ENCODE measurements around the gene OR1A1.
"Not testable (repeated sequence)": the region's sequence is repeated elsewhere in the genome, so short reads cannot be mapped to it uniquely, and the experiment has no call there.

The OR1A1 gene, protein sequence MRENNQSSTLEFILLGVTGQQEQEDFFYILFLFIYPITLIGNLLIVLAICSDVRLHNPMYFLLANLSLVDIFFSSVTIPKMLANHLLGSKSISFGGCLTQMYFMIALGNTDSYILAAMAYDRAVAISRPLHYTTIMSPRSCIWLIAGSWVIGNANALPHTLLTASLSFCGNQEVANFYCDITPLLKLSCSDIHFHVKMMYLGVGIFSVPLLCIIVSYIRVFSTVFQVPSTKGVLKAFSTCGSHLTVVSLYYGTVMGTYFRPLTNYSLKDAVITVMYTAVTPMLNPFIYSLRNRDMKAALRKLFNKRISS

DNA sequence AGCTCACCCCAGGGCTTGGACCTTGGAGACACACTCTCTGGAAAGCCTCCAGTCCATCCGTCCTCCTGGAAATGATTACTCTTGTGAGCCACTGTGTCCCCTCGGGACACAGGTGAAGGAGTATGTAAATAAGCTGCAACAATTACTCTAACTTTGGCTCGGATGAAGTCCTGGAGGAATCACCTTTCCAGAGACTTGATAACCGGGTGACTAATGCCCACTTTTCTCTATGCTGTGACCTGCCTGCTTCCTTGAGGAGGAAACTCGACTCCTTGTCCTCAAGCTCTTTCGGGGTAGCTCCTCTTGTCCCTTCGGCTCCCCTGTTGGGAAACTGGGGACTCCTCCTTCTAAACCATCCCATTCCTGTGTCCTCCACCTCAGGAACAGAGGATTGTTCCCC lies at the start of gene OR1A1:
Gene OR1A1 (plus strand): TSS at position 301 of the 400 bp plus-strand sequence. CDS start 7,954 bp downstream, outside the sequence.
- DNase-seq (ENCODE audit: low read depth in 2 of 2), result no peak

DNA sequence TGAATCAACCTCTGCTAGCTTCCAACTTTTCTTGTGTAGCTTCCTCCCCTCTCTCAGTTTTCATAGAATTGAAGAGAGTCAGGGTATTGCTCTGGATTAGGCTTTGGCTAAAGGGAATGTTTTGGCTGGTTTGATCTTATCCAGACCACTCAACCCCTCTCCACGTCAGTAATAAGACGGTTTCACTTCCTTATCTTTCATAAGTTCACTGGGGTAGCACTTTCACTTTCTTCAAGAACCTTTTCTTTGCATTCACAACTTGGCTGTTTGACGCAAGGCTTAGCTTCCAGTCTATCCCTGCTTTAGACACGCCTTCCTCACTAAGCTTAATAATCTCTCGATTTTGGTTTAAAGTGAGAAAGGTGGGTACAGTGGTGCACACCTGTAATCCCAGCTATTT lies 39.9 kb upstream of the OR1A1 start:
- no peak for DNase-seq (ENCODE audit: low read depth in 2 of 2)

DNA sequence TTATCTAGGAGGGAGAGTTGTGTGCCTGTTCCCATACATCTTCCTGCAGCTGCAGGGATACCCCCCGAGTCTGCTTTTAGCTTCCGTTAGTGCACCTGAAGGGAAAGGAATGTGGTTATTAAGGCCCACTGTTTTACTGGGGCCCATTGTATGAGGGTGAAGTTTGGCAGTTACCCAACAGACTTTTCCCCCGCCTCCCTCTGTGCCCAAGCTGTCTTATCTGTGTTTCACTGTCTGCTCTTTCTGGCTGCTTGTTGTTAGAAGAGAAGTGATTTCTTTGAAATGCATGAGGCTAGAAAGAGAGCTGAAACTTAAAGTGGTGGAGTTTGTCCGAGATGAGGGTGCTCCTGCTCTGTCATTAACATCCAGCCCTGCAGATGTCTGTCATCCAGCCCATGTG lies 17.5 kb upstream of the OR1A1 start:
- no peak for DNase-seq (ENCODE audit: low read depth in 2 of 2)

DNA sequence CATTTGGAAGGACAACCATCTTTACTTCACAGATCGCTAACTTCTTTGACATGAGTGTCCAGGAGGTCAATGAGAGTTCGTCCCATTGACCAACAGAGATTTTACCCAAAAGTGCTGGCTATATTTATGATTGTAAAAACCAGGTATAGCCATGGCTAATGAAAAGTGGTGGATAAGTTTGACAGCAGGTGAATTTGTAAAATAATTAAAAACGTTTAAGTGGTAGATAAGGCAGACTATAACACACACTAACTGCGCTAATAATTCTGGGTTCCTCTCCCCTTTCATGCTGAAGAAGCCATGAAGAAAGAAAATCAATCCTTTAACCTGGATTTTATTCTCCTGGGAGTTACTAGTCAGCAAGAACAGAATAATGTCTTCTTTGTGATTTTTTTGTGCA lies 10.2 kb upstream of the OR1A1 start, which contains the start of gene OR1A2:
Gene OR1A2 (plus strand): TSS at position 301 of the 400 bp plus-strand sequence. CDS start 0 bp downstream, at position 301.
- no peak for DNase-seq (ENCODE audit: low read depth in 2 of 2)

DNA sequence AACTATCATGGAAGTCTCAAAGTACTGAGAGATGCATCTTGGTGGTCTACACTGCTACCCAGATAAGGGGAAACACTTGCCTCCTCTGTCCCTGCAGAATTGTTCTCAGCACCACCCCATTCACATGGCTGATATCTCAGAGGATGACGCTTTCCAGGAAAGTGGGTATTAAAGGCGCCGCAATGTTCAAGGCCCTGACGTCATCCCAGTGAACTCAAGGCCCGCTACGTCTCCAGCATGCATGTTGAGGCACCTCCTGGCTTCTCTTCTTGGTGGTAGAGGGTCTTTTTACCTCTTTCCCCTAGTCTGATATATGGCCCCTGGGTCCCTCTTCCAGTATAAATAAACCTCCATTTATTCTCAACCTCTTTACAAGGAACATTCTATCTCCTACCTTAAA lies 1.0 kb downstream of the OR1A1 start:
- DNase-seq (ENCODE audit: low read depth in 2 of 2), result no peak

DNA sequence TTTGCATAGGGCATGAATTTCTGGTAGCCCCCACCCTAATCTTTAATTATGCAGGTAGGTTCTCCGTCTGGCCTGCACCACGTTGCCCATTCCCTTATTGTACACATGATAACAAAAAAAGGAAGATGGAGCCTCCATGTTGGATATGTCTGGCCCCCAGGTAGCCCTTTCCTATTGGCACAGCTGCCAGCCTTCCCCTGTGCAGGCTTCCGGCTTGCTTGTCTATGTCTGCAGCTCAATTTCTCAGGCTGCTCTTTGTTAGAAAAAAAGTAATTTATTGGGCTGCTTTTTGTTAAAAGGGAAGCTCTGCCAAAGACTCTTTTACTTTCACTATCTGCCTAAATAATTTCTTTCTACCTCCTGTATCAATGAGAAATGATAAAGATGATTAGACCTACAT lies 5.5 kb downstream of the OR1A1 start:
- DNase-seq (ENCODE audit: low read depth in 2 of 2), result no peak

DNA sequence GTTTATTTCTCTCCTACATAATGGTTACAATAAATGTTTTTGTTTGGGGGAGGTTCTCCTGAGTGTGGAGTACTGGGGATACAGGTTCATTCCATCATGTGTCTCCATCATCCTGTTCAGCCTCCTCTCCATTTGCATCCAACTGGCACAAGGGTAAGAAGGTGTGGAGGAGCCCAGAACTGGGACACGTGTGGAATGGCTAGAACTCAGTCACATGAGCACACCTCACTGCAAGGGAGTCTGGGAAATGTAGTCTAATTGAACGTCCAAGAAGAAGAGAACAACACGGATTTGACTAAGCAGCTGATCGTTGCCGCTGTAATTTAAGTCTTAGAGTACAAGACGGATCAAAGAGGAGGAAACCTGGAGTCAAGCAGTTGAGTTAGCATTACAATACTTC lies 6.1 kb downstream of the OR1A1 start:
- DNase-seq (ENCODE audit: low read depth in 2 of 2), result no peak

DNA sequence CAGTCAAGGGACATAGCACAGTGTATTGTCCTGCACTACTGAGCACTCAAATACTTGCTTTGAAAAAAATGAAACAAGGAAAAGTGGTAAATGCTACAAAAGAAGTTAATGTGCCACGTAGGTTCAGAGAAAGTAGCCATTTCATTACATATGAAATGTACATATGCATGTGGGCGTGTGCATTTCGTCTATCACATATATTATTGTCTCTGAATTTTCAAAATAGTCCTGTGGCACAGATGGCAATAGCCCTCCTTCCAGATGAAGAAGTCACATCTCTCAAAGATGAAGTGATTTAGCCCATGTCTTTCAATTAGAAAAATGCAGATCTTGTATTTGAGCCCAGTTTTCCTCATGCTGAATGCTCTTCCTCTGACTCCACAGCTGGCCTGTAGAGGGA lies 12.5 kb downstream of the OR1A1 start:
- not testable (repeated sequence) for DNase-seq (ENCODE audit: low read depth in 2 of 2)

DNA sequence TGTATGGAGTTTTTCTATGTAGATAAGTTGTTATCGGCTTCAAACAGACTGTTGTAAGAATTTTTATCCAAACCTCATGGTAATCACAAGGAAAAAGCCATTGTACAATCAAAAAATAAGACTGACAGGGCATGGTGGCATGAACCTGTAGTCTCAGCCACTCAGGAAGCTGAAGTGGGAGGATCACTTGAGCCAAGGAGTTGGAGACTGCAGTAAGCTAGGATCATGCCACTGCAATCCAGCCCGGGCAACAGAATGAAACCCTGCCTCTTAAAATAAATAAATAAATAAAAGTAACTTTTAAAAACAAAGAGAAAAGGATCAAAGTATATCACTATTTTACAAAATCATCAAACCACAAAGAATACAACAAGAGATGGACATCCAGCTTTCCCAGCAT lies 14.4 kb downstream of the OR1A1 start:
- no peak for DNase-seq (ENCODE audit: low read depth in 2 of 2)

DNA sequence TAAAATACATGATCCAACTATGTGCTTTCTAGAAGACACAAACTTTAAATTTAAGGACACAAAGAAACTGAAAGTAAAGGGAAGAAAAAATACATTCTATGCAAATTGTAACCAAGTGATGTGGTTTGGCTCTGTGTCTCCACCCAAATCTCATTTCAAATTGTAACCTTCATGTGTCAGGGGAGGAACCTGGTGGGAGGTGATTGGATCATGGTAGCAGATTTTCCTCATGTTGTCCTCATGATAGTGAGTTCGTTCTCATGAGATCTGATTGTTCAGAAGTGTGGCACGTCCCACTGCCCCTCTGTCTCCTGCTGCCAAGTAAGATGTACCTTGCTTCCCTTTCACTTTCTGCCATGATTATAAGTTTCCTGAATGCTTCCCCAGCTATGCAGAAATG lies 15.0 kb downstream of the OR1A1 start:
- DNase-seq (ENCODE audit: low read depth in 2 of 2), result no peak

DNA sequence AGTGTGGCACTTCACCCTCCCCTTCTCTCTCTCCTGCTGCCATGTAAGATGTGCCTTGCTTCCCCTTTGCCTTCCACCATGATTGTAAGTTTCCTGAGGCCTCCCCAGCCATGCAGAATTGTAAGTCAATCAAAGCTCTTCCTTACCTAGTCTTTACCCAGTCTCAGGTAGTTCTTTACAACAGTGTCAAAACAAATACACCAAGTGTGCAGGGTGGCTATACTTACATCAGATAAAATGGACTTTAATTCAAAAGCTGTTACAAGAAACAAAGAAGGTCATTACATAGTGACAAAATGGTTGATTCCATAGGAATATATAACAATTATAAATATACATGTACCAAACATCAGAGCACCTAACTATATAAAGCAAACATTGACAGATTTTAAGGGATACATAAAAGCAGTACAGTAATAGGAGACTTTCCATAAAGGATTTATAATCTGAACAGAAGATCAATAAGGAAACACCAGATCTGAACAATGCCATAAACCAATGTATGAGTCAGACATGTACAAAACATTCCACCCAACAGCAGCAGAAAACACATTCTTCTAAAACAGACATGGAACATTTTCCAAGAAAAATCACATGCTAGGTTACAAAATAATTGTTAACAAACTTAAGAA lies 17.4 kb downstream of the OR1A1 start:
- not testable (repeated sequence) for DNase-seq (ENCODE audit: low read depth in 2 of 2)

DNA sequence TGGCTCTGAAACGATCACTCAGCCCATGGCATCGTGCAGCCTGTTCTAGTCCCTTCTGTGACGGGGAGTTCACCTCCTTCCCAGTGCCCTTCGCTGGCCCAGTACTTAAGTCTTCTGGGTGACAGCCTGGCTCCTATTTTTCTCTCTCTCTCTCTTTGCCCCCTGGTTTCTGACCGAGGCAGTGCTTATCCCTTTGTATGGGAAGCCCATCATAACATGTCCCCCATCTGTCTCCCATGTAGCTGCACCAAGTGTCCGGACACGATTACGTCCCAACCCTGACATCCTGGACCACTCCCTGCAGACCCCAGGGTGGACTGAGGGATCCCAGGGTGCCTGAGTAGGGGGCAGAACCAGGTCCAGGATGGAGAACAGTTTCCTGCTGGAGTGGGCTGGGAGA lies 24.8 kb downstream of the OR1A1 start:
- DNase-seq (ENCODE audit: low read depth in 2 of 2), result not testable (repeated sequence)

DNA sequence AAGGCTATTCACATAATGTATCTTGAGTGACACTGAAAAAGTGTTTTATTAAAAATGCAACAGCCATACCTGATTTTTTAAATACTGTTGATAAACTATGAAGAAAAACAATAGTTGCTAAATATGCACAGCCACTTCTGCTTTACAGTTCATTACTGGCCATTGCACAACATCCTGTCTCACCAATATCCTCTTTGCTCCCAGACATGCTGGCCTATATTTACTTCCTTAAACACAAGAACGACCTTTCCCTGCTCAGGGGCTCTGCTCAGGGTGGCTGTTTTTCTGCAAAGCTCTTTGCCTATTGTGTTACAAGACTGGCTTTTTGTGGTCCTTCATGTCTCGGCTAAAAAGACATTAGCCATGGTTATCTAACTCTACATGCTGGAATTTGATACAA lies 31.2 kb downstream of the OR1A1 start:
- not testable (repeated sequence) for DNase-seq (ENCODE audit: low read depth in 2 of 2)

DNA sequence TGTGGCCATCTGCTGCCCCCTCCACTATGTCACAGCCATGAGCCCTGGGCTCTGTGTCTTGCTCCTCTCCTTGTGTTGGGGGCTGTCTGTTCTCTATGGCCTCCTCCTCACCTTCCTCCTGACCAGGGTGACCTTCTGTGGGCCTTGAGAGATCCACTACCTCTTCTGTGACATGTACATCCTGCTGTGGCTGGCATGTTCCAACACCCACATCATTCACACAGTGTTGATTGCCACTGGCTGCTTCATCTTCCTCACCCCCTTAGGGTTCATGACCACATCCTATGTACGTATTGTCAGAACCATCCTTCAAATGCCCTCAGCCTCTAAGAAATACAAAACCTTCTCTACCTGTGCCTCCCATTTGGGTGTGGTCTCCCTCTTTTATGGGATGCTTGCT lies 33.6 kb downstream of the OR1A1 start:
- DNase-seq (ENCODE audit: low read depth in 2 of 2), result not testable (repeated sequence)

DNA sequence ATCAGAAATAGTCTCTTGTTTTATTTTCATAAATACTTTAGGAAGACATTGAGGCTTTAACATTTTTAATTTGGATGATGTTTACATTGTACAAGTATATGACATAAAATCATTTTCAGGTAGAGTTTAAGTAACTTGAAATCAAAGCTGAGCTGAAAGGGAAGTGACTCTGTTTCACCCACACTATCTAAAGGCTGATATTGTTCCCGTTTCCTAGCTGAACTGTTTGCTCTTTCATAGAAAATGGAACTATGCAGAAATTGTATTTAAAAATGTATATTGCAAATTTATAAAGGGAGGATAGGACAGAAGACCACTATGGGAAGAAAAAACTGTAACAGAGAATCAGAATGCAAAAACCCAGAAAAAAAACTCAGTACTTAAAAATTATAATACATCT lies 37.4 kb downstream of the OR1A1 start:
- DNase-seq (ENCODE audit: low read depth in 2 of 2), result not testable (repeated sequence)

DNA sequence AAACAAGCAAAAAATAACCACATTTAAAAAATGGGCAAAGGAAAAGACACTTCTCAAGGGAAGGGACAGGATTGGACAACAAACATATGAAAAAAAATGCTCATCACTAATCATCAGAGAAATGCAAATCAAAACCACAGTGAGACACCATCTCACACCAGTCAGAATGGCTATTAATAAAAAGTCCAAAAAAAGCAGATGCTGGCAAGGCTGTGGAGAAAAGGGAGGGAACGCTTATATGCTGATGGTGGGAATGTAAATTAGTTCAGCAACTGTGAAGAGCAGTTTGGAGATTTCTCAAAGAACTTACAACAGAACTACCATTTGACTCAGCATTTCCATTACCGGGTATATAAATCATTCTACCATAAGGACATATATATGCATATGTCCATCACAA lies 41.5 kb downstream of the OR1A1 start:
- DNase-seq (ENCODE audit: low read depth in 2 of 2), result not testable (repeated sequence)

DNA sequence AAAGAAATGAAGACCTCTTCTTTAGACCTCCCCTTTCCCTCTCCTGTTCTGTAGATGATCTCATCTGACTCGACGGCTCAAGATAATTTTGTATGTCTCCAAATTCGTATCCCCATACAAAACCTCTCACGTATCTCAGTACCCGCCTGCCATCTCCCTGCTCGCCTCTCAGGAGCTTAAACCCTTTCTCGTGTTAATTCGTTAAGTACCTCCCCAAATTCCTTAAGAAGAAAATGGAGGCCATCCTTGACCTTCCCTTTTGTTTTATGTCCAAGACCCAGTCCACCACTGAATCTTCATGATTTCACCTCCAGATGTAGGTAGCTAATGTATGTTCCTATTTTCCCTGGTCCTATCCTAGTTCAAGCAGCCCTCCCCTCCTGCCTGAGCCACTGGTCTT lies 49.1 kb downstream of the OR1A1 start:
- no peak for DNase-seq (ENCODE audit: low read depth in 2 of 2)

DNA sequence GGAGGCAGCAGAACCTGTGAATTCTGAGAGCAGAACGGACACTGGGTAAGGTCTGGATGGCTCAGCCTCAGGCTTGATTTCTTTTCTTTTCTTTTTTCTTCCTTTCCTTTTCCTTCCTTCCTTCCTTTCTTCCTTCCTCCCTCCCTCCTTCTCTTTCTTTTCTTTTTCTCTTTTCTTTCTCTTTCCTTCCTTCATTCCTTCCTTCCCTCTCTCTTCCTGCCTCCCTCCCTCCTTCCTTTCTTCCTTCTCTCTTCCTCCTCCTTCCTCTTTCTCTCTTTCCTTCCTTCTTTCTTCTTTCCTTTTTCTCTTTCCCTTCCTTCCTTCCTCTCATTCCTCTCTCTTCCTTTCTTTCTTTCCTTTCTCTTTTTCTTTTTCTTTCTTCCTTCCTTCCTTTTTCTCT lies 52.7 kb downstream of the OR1A1 start:
- no peak for DNase-seq (ENCODE audit: low read depth in 2 of 2)

DNA sequence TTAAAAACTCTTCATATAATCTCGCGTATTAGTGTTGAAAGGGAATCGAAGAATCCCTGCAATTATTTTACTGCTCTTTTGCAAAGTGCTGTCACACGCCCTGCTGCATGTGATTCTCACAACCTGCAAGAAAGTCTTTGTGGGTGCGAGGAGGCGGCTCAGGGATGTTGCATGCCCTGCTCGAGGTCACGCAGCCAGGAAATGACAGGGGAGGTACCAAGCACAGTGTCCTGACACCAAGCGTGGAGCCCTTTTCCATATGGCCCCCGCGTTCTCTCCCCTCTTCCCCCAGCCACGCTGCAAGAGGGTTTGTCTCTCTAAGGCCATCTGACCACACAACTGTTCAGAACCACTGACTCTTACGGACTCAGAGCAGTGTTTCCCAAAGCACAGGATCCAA lies 53.1 kb downstream of the OR1A1 start:
- DNase-seq (ENCODE audit: low read depth in 2 of 2), result no peak
